SU-DHL-6 (cell line): ENCODE results near the gene RPRML.

Experiments used
- EZH2phosphoT487 ChIP-seq: fragments of 200-600 bp; sonication (generic), shearing (Covaris generic); conservative IDR thresholded peaks from 2 replicates; pipeline ENCODE4 v1.6.1; 2018; ENCODE audit warnings: mild to moderate bottlenecking, antibody characterized with exemption, low read length, moderate library complexity, mixed read lengths
- TF ChIP-seq, protein P1 (sequence below): fragments of 200-600 bp; sonication (generic); IDR thresholded peaks from one replicate; pipeline ENCODE4 v1.5.1; 2017; ENCODE audit warnings: antibody characterized with exemption, mild to moderate bottlenecking, low read length, moderate library complexity; ENCODE audit not compliant: insufficient read depth, poor library complexity, severe bottlenecking

DNA sequence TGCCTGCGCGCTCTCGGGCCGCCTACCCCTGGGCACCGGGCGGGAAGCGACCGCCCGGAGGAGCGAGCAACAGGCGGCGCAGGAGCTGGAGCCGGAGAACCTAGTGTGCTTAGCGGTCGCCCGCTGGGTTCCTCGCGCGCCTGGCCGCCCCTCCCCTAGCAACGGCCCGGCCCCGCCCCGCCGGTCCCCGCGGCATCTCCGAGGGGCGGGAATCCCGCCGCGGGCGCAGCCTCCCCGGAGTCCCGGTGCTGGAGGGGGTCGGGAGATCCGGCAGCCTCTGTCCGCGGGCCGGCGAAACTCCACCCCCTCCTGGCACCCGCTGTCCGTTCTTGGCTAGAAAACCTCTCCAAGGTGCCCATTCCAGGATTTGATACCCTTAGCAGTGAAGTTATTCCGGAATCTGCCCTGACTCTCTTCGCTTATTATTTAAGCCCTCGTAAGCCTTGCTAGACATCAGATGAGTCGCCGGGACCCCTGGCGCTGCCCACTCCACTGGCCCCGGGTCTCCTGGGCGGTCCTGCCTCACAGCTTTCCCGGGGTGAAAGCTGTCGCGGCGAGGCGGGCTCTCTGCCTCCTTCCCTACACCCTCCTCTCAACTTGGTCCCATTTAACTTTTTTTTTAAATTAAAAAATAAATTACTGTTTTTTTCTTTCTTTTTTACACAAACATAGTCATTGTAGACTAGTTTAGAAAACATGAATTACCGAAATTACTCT, at the start of gene RPRML:
- TF ChIP-seq, protein P1, sequence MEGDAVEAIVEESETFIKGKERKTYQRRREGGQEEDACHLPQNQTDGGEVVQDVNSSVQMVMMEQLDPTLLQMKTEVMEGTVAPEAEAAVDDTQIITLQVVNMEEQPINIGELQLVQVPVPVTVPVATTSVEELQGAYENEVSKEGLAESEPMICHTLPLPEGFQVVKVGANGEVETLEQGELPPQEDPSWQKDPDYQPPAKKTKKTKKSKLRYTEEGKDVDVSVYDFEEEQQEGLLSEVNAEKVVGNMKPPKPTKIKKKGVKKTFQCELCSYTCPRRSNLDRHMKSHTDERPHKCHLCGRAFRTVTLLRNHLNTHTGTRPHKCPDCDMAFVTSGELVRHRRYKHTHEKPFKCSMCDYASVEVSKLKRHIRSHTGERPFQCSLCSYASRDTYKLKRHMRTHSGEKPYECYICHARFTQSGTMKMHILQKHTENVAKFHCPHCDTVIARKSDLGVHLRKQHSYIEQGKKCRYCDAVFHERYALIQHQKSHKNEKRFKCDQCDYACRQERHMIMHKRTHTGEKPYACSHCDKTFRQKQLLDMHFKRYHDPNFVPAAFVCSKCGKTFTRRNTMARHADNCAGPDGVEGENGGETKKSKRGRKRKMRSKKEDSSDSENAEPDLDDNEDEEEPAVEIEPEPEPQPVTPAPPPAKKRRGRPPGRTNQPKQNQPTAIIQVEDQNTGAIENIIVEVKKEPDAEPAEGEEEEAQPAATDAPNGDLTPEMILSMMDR: no peak
- TF ChIP-seq EZH2phosphoT487: no peak
